ENCODE data around the gene GPR146.
A peak's percentile ranks its signal among the peaks of the same experiment; 100 is the strongest.

Gene GPR146

DNA sequence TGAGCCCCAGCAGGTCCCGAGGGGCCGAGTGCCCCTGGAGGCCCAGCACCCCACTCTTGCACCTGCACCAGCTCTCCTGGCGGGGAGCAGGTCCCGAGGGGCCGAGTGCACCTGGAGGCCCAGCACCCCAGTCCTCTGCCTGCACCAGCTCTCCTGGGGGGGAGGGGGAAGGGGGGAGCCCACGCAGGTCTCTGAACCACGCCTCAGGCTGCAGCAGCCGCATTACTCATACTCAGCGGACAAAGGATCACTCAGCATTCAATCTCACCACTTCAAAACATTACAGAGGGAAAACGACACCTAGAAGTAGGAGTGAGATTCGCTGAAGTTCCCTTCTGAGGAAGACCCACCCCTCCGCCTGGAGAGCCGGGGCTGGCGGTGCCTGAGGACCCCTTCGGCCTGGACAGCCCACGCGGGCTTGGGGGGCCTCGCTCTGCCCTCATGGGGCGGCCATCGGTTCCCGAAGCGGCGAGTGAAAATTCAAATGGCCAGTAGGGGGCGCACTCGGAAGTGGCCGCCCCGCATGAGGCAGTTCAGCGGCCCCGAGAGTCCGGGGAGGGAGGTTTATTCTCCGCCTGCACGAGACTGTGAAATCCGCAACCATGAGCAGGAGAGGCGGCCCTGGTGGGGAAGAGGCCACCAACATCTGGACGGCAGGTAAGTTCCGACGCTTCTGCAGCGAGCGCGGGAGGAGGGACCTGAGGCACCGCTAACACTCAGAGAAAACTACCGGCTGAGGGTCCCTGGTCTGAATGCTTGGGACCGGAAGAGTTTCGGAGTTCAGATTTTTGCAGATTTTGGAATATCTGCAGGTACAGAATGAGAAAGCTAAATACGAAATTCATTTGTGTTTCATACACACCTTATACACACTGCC lies 42.5 kb downstream of the GPR146 start:
- TF ChIP-seq, protein P1, sequence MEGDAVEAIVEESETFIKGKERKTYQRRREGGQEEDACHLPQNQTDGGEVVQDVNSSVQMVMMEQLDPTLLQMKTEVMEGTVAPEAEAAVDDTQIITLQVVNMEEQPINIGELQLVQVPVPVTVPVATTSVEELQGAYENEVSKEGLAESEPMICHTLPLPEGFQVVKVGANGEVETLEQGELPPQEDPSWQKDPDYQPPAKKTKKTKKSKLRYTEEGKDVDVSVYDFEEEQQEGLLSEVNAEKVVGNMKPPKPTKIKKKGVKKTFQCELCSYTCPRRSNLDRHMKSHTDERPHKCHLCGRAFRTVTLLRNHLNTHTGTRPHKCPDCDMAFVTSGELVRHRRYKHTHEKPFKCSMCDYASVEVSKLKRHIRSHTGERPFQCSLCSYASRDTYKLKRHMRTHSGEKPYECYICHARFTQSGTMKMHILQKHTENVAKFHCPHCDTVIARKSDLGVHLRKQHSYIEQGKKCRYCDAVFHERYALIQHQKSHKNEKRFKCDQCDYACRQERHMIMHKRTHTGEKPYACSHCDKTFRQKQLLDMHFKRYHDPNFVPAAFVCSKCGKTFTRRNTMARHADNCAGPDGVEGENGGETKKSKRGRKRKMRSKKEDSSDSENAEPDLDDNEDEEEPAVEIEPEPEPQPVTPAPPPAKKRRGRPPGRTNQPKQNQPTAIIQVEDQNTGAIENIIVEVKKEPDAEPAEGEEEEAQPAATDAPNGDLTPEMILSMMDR (IDR thresholded peaks at IDR 0.05; ENCODE audit: extremely low read depth, insufficient read depth, missing control alignments) = peak; percentile 88
- DNase-seq (ENCODE audit: low spot score) = peak; percentile 94
- in situ Hi-C loops (cut with MboI; ENCODE audit: low pct_unique_long_range_greater_than_20kb, low sequenced_read_pairs, unreplicated experiment) = loop anchor here (10.0 kb wide), 1 partner anchor 48 kb away; a partner anchor contains a TSS

DNA sequence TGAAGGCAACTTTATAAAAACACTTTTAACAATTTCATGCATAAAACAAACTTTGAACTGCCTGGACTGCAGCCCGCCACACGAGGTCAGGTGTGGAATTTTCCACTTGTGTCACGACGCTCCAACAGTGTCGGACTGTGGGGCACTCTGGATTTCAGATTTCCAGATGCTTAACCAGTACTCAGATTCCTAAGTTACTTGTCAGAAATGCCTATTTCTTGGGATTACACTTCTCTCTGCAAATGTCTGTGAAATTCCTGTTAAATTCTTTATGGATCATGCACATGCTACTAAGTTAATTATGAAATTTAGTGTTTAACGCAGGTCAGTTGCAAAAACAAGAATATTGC lies 43.1 kb downstream of the GPR146 start:
- in situ Hi-C loops (cut with MboI; ENCODE audit: low pct_unique_long_range_greater_than_20kb, low sequenced_read_pairs, unreplicated experiment) = loop anchor here (10.0 kb wide), 1 partner anchor 47 kb away; a partner anchor contains a TSS
- TF ChIP-seq, protein P1 (IDR thresholded peaks at IDR 0.05; ENCODE audit: extremely low read depth, insufficient read depth, missing control alignments) = no peak
- no peak for DNase-seq (ENCODE audit: low spot score)

DNA sequence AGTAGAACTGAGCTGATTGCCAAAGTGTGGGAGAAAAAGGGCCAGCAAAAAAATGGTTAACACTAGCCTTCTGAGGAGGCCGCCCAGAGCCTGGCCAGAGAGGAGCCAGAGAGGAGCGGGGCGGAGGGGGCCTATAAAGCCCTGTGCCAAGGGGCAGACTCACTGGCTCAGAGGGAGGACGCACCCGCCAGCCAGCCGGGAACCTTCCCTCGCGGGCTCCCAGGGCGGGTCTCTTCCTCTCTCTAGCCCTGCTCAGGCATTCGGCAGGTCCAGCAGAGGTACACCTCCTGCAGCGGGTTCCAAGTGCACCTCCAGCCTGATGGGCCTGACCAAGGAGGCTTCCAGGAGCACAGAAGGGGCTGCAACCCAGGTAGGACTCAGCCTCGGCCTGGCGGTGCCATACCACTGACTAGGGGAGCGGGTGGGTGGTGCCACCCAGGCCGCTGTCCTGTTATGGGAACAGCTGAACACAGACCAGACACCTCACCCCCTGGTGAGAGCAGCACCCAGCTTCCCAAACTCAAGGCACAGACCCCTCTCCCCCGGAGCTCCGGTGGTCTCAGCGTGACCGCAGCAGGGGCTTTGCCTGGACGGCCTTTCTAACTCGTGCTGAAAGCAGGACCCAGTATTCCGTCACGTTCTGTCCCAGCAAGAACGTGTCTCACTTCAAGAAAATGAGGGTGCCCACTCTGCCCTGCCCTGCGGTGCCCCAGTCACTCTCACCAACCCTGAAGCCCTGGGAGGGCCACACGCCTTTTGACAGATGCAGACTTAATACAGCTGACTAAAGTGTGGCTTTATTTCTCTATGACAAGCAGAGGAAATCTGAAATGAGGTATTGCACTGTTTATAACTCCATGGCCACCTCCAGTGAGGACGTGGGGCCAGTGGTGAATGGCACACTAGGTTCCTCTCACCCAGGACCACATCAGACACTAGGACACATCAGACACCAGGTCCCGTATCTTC lies 43.9 kb downstream of the GPR146 start, which contains the start of gene GPER1:
Gene GPER1, plus strand, starts transcription at position 162 of the 969 bp plus-strand sequence. CDS start 3,616 bp downstream, outside the sequence.
- TF ChIP-seq, protein P1 (IDR thresholded peaks at IDR 0.05; ENCODE audit: extremely low read depth, insufficient read depth, missing control alignments) = no peak
- in situ Hi-C loops (cut with MboI; ENCODE audit: low pct_unique_long_range_greater_than_20kb, low sequenced_read_pairs, unreplicated experiment) = loop anchor here (10.0 kb wide), 1 partner anchor 47 kb away; a partner anchor contains a TSS
- DNase-seq (ENCODE audit: low spot score) = no peak

DNA sequence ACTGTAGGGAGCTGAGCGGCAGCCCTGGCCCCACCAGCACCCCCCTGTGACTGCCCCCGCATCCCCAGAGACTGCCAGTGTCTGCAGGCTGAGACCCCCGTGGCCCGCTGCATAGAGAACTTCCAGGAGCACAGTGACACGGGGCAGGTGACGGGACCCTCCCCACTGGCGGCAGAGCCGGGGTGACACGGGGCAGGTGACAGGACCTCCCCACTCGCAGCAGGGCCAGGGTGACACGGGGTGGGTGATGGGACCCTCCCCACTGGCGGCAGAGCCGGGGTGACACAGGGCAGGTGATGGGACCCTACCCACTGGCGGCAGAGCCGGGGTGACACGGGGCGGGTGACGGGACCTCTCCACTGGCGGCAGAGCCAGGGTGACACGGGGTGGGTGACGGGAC lies 45.9 kb downstream of the GPR146 start:
- TF ChIP-seq, protein P1 (IDR thresholded peaks at IDR 0.05; ENCODE audit: extremely low read depth, insufficient read depth, missing control alignments) = no peak
- in situ Hi-C loops (cut with MboI; ENCODE audit: low pct_unique_long_range_greater_than_20kb, low sequenced_read_pairs, unreplicated experiment) = no loop called here
- DNase-seq (ENCODE audit: low spot score) = no peak

DNA sequence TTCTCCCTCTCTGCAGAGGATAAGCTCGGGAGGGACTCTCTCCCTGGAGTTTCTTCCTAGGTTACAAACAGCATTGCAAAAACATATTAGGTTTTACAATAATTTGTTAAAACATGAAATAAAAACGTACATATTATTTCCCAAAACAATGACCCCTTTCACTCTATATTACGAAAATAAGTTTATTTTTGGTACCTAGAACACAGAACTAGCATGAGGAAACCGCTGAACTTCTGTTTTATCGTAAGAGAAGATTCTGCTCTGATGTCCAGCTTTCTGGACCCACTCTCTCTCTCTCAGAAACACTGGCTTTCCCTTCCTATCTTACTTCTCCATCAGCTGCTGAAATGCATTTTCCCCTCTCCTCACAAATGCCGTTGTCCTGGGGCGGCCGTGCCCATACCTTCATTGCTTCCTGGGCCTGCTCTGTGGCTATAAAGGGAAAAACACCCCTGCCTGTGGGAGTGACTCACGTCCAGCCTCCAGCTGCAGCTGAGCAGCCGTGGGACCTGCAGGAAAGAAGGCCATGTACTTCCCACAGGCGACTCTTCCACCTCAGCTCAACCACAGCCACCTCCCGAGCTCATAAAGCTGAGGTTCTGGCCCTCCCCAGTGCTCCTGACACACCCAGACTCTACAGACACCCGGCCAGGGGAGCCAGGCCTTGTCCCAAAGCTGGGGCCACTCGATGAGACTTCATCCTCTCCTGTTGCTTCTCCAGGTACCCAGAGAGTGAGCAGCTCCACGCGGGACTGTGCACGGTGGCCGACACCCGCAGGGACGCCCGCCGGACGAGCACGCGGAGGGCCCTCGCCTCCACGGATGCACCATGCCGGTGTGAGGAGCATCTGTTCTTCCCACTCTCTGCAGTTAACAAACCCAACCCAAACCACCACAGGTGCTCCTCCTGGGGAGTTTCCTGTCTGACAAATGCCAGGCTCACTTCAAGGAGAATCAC lies 46.6 kb downstream of the GPR146 start:
- DNase-seq (ENCODE audit: low spot score) = no peak
- in situ Hi-C loops (cut with MboI; ENCODE audit: low pct_unique_long_range_greater_than_20kb, low sequenced_read_pairs, unreplicated experiment) = no loop called here
- TF ChIP-seq, protein P1 (IDR thresholded peaks at IDR 0.05; ENCODE audit: extremely low read depth, insufficient read depth, missing control alignments) = no peak

Data from GM13977 (cell line).